HEK293 (cell line): Measurements from ENCODE around the gene PLD4.

Source experiments
- GLIS2 ChIP-seq: fragments of 450-650 bp; formaldehyde crosslinking; IDR thresholded peaks from 2 replicates; pipeline ENCODE4 v1.5.1; 2016; ENCODE audit warnings: missing biosample characterization, missing genetic modification characterization
- KLF16 ChIP-seq: fragments of 450-650 bp; formaldehyde crosslinking; IDR thresholded peaks from 2 replicates; pipeline ENCODE4 v1.5.1; 2017; ENCODE audit warnings: missing biosample characterization, missing genetic modification characterization
- SALL2 ChIP-seq: fragments of 450-650 bp; formaldehyde crosslinking; IDR thresholded peaks from 2 replicates; pipeline ENCODE4 v1.5.0; 2017; ENCODE audit warnings: missing biosample characterization, mild to moderate bottlenecking, missing genetic modification characterization, borderline replicate concordance
- SP2 ChIP-seq: fragments of 450-650 bp; formaldehyde crosslinking; IDR thresholded peaks from 2 replicates; pipeline ENCODE4 v1.5.1; 2016; ENCODE audit warnings: missing biosample characterization, missing genetic modification characterization
- ZFP69B ChIP-seq: fragments of 450-650 bp; formaldehyde crosslinking; IDR thresholded peaks from 2 replicates; pipeline ENCODE4 v1.5.1; 2016; ENCODE audit warnings: missing biosample characterization, missing genetic modification characterization
- ZNF155 ChIP-seq: fragments of 450-650 bp; formaldehyde crosslinking; IDR thresholded peaks from 2 replicates; pipeline ENCODE4 v1.5.1; 2016; ENCODE audit warnings: missing biosample characterization, missing genetic modification characterization
- ZNF175 ChIP-seq: fragments of 450-650 bp; formaldehyde crosslinking; IDR thresholded peaks from 2 replicates; pipeline ENCODE4 v1.5.1; 2016; ENCODE audit warnings: missing biosample characterization, missing genetic modification characterization
- ZNF2 ChIP-seq: fragments of 450-650 bp; formaldehyde crosslinking; IDR thresholded peaks from 2 replicates; pipeline ENCODE4 v1.5.1; 2016; ENCODE audit warnings: missing biosample characterization, missing genetic modification characterization
- ZNF292 ChIP-seq: fragments of 450-650 bp; formaldehyde crosslinking; IDR thresholded peaks from 2 replicates; pipeline ENCODE4 v1.5.1; 2016; ENCODE audit warnings: low read depth, missing biosample characterization, missing genetic modification characterization, borderline replicate concordance
- ZNF302 ChIP-seq: fragments of 450-650 bp; formaldehyde crosslinking; IDR thresholded peaks from 2 replicates; pipeline ENCODE4 v1.5.1; 2016; ENCODE audit warnings: missing biosample characterization, missing genetic modification characterization, low read depth
- ZNF350 ChIP-seq: fragments of 450-650 bp; formaldehyde crosslinking; IDR thresholded peaks from 2 replicates; pipeline ENCODE4 v1.5.0; 2017; ENCODE audit warnings: missing biosample characterization, mild to moderate bottlenecking, missing genetic modification characterization
- ZNF404 ChIP-seq: fragments of 450-650 bp; formaldehyde crosslinking; IDR thresholded peaks from 2 replicates; pipeline ENCODE4 v1.5.1; 2017; ENCODE audit warnings: missing biosample characterization, missing genetic modification characterization
- ZNF623 ChIP-seq: fragments of 450-650 bp; formaldehyde crosslinking; IDR thresholded peaks from 2 replicates; pipeline ENCODE4 v1.5.1; 2016; ENCODE audit warnings: missing biosample characterization, missing genetic modification characterization
- ZNF629 ChIP-seq: fragments of 450-650 bp; formaldehyde crosslinking; IDR thresholded peaks from 2 replicates; pipeline ENCODE4 v1.5.1; 2017; ENCODE audit warnings: missing biosample characterization, missing genetic modification characterization
- ZNF660 ChIP-seq: fragments of 450-650 bp; IDR thresholded peaks from 2 replicates; pipeline ENCODE4 v1.5.1; 2018; ENCODE audit warnings: missing biosample characterization, mild to moderate bottlenecking, missing genetic modification characterization
- ZNF777 ChIP-seq: fragments of 450-650 bp; formaldehyde crosslinking; IDR thresholded peaks from 2 replicates; pipeline ENCODE4 v1.5.1; 2017; ENCODE audit warnings: missing biosample characterization, missing genetic modification characterization, borderline replicate concordance
- TF ChIP-seq, protein P1 (sequence below): fragments of 450-650 bp; formaldehyde crosslinking; IDR thresholded peaks from 2 replicates; pipeline ENCODE4; 2016; ENCODE audit warnings: missing biosample characterization, missing genetic modification characterization
- TF ChIP-seq, protein P2 (sequence below): fragments of 450-650 bp; formaldehyde crosslinking; IDR thresholded peaks from 2 replicates; pipeline ENCODE4 v1.5.1; 2016; ENCODE audit warnings: missing biosample characterization, missing genetic modification characterization
- TF ChIP-seq, protein P3 (sequence below): fragments of 450-650 bp; formaldehyde crosslinking; IDR thresholded peaks from 2 replicates; pipeline ENCODE4 v1.5.1; 2016; ENCODE audit warnings: missing biosample characterization, missing genetic modification characterization
- TF ChIP-seq, protein P4 (sequence below): fragments of 450-650 bp; formaldehyde crosslinking; optimal IDR thresholded peaks from 2 replicates; pipeline ENCODE3; 2016; ENCODE audit warnings: missing biosample characterization, mild to moderate bottlenecking, missing genetic modification characterization
- TF ChIP-seq, protein P5 (sequence below): fragments of 450-650 bp; formaldehyde crosslinking; IDR thresholded peaks from 2 replicates; pipeline ENCODE4 v1.5.1; 2017; ENCODE audit warnings: missing biosample characterization, missing genetic modification characterization
- TF ChIP-seq, protein P6 (sequence below): fragments of 450-650 bp; formaldehyde crosslinking; conservative IDR thresholded peaks from 2 replicates; pipeline ENCODE4 v1.5.1; 2016; ENCODE audit warnings: low read depth, missing biosample characterization, missing genetic modification characterization
- TF ChIP-seq, protein P7 (sequence below): fragments of 450-650 bp; formaldehyde crosslinking; IDR thresholded peaks from 2 replicates; pipeline ENCODE4 v1.5.1; 2016; ENCODE audit warnings: missing biosample characterization, missing genetic modification characterization
- TF ChIP-seq, protein P8 (sequence below): fragments of 450-650 bp; formaldehyde crosslinking; IDR thresholded peaks from 2 replicates; pipeline ENCODE4 v1.5.1; 2016; ENCODE audit warnings: missing biosample characterization, missing genetic modification characterization

Gene PLD4

DNA sequence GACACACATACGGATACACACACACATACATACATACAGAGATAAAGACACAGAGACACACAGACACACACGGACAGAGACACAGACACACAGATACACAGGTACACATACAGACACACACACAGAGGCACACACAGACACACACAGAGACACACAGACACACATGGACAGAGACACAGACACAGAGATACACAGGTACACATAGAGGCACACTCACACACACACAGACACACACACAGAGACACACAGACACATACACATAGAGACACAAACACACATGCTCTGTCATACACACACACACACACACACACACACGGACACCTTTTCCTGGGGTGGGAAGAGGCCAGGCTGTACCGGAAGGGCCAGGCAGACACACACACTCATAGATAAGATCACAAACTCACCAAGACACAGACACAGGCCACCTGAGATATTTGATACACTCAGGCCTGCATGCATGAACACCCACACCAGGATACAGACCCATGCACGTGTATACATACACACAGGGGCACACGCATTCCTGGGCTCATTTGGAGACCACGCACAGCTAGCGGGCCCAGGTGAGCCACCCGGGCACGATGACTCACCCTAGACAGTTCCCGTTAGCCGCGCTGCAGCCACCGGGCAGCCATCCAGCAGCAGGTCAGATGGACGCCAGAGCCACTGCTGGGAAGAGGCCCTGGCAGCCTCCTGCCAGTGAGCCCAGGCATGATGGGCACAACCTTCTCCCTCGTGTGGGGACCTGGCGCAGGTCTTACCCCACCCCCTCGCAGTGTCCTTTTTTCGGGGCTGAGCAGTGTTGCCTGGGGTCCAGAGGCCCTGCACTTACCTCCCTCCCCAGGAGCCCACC is 55.3 kb downstream of the PLD4 start (continued):
- TF ChIP-seq, protein P1, sequence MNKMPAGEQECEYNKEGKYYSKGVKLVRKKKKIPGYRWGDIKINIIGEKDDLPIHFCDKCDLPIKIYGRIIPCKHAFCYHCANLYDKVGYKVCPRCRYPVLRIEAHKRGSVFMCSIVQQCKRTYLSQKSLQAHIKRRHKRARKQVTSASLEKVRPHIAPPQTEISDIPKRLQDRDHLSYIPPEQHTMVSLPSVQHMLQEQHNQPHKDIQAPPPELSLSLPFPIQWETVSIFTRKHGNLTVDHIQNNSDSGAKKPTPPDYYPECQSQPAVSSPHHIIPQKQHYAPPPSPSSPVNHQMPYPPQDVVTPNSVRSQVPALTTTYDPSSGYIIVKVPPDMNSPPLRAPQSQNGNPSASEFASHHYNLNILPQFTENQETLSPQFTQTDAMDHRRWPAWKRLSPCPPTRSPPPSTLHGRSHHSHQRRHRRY = no peak; the same call in 1 of the 2 replicates
- TF ChIP-seq ZNF292 (tag by site-specific recombination) = no peak
- no peak for TF ChIP-seq ZNF155 (tag by site-specific recombination)
- no peak for TF ChIP-seq ZNF350 (tag by site-specific recombination)
- peak; percentile 67 for TF ChIP-seq SALL2
- TF ChIP-seq, protein P2, sequence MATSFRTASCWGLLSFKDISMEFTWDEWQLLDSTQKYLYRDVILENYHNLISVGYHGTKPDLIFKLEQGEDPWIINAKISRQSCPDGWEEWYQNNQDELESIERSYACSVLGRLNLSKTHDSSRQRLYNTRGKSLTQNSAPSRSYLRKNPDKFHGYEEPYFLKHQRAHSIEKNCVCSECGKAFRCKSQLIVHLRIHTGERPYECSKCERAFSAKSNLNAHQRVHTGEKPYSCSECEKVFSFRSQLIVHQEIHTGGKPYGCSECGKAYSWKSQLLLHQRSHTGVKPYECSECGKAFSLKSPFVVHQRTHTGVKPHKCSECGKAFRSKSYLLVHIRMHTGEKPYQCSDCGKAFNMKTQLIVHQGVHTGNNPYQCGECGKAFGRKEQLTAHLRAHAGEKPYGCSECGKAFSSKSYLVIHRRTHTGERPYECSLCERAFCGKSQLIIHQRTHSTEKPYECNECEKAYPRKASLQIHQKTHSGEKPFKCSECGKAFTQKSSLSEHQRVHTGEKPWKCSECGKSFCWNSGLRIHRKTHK = no peak
- TF ChIP-seq, protein P3, sequence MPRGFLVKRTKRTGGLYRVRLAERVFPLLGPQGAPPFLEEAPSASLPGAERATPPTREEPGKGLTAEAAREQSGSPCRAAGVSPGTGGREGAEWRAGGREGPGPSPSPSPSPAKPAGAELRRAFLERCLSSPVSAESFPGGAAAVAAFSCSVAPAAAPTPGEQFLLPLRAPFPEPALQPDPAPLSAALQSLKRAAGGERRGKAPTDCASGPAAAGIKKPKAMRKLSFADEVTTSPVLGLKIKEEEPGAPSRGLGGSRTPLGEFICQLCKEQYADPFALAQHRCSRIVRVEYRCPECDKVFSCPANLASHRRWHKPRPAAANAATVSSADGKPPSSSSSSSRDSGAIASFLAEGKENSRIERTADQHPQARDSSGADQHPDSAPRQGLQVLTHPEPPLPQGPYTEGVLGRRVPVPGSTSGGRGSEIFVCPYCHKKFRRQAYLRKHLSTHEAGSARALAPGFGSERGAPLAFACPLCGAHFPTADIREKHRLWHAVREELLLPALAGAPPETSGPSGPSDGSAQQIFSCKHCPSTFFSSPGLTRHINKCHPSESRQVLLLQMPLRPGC (tag by site-specific recombination) = 0 out of 2 replicates have a peak, but pooled peaks have one; percentile 7
- no peak; the same call in none of the 2 replicates for TF ChIP-seq GLIS2 (tag by site-specific recombination)
- TF ChIP-seq, protein P4, sequence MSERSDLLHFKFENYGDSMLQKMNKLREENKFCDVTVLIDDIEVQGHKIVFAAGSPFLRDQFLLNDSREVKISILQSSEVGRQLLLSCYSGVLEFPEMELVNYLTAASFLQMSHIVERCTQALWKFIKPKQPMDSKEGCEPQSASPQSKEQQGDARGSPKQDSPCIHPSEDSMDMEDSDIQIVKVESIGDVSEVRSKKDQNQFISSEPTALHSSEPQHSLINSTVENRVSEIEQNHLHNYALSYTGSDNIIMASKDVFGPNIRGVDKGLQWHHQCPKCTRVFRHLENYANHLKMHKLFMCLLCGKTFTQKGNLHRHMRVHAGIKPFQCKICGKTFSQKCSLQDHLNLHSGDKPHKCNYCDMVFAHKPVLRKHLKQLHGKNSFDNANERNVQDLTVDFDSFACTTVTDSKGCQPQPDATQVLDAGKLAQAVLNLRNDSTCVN = peak; percentile 20
- no peak for TF ChIP-seq ZNF629 (tag by site-specific recombination)
- 0 out of 2 replicates have a peak, but pooled peaks have one; percentile 81 for TF ChIP-seq ZNF175
- TF ChIP-seq, protein P5, sequence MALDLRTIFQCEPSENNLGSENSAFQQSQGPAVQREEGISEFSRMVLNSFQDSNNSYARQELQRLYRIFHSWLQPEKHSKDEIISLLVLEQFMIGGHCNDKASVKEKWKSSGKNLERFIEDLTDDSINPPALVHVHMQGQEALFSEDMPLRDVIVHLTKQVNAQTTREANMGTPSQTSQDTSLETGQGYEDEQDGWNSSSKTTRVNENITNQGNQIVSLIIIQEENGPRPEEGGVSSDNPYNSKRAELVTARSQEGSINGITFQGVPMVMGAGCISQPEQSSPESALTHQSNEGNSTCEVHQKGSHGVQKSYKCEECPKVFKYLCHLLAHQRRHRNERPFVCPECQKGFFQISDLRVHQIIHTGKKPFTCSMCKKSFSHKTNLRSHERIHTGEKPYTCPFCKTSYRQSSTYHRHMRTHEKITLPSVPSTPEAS = peak; percentile 96
- TF ChIP-seq, protein P6, sequence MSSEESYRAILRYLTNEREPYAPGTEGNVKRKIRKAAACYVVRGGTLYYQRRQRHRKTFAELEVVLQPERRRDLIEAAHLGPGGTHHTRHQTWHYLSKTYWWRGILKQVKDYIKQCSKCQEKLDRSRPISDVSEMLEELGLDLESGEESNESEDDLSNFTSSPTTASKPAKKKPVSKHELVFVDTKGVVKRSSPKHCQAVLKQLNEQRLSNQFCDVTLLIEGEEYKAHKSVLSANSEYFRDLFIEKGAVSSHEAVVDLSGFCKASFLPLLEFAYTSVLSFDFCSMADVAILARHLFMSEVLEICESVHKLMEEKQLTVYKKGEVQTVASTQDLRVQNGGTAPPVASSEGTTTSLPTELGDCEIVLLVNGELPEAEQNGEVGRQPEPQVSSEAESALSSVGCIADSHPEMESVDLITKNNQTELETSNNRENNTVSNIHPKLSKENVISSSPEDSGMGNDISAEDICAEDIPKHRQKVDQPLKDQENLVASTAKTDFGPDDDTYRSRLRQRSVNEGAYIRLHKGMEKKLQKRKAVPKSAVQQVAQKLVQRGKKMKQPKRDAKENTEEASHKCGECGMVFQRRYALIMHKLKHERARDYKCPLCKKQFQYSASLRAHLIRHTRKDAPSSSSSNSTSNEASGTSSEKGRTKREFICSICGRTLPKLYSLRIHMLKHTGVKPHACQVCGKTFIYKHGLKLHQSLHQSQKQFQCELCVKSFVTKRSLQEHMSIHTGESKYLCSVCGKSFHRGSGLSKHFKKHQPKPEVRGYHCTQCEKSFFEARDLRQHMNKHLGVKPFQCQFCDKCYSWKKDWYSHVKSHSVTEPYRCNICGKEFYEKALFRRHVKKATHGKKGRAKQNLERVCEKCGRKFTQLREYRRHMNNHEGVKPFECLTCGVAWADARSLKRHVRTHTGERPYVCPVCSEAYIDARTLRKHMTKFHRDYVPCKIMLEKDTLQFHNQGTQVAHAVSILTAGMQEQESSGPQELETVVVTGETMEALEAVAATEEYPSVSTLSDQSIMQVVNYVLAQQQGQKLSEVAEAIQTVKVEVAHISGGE (tag by site-specific recombination) = no peak
- TF ChIP-seq ZNF777 (tag by site-specific recombination) = peak; percentile 25; the same call in 1 of the 2 replicates
- no peak for TF ChIP-seq SP2 (tag by site-specific recombination)
- TF ChIP-seq ZNF302 (tag by site-specific recombination) = no peak
- no peak for TF ChIP-seq ZNF623 (tag by site-specific recombination)
- TF ChIP-seq, protein P7, sequence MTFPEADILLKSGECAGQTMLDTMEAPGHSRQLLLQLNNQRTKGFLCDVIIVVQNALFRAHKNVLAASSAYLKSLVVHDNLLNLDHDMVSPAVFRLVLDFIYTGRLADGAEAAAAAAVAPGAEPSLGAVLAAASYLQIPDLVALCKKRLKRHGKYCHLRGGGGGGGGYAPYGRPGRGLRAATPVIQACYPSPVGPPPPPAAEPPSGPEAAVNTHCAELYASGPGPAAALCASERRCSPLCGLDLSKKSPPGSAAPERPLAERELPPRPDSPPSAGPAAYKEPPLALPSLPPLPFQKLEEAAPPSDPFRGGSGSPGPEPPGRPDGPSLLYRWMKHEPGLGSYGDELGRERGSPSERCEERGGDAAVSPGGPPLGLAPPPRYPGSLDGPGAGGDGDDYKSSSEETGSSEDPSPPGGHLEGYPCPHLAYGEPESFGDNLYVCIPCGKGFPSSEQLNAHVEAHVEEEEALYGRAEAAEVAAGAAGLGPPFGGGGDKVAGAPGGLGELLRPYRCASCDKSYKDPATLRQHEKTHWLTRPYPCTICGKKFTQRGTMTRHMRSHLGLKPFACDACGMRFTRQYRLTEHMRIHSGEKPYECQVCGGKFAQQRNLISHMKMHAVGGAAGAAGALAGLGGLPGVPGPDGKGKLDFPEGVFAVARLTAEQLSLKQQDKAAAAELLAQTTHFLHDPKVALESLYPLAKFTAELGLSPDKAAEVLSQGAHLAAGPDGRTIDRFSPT (tag by site-specific recombination) = peak; percentile 70
- TF ChIP-seq ZFP69B = peak; percentile 65
- TF ChIP-seq, protein P8, sequence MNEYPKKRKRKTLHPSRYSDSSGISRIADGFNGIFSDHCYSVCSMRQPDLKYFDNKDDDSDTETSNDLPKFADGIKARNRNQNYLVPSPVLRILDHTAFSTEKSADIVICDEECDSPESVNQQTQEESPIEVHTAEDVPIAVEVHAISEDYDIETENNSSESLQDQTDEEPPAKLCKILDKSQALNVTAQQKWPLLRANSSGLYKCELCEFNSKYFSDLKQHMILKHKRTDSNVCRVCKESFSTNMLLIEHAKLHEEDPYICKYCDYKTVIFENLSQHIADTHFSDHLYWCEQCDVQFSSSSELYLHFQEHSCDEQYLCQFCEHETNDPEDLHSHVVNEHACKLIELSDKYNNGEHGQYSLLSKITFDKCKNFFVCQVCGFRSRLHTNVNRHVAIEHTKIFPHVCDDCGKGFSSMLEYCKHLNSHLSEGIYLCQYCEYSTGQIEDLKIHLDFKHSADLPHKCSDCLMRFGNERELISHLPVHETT (tag by site-specific recombination) = peak; percentile 58; the same call in 1 of the 2 replicates
- TF ChIP-seq ZNF2 (tag by site-specific recombination) = no peak; the same call in 1 of the 2 replicates
- no peak for TF ChIP-seq ZNF660 (tag by site-specific recombination)
- TF ChIP-seq KLF16 = no peak
- no peak for TF ChIP-seq ZNF404 (tag by site-specific recombination)
